Right lobe of liver (tissue), 6 donors: ENCODE results near the gene DENND4C. TPM values are rescaled to one million over a fixed set of nuclear protein-coding genes. Genes with fewer than 3 reads are reported as not detected.

Experiments used
- ATAC-seq, 4 donors: fragments of 200-7000 bp; cut with Tn5 transposase; one replicate each; pipeline ENCODE4 v1.9.1; 2020; ENCODE audit warnings: mild to moderate bottlenecking in 4 of 4, moderate library complexity in 4 of 4
- DNase-seq, 3 donors: peaks; one replicate each; pipeline ENCODE4 v3.0.0-alpha.2; 2020
- H3K27ac ChIP-seq, 3 donors: fragments of 200-600 bp; one replicate each; pipeline ENCODE4 v1.8.0; 2022
- H3K27me3 ChIP-seq, 2 donors: fragments of 200-600 bp; one replicate each; pipeline ENCODE4 v1.8.0; 2022
- H3K36me3 ChIP-seq, 4 donors: fragments of 200-600 bp; sonication (generic) in 1 of 4; one replicate each; pipeline versions ENCODE4 v1.5.1 to v1.8.0; 2017 to 2022; ENCODE audit warnings: control low read depth in 1 of 4
- H3K4me1 ChIP-seq, 4 donors: fragments of 200-600 bp; sonication (generic) in 1 of 4; one replicate each; pipeline versions ENCODE4 v1.5.1 to v1.8.0; 2017 to 2022; ENCODE audit warnings: control low read depth in 1 of 4
- H3K4me3 ChIP-seq, 3 donors: fragments of 200-600 bp; one replicate each; pipeline ENCODE4 v1.8.0; 2022
- H3K9me3 ChIP-seq, 4 donors: fragments of 200-600 bp; sonication (generic) in 1 of 4; one replicate each; pipeline versions ENCODE4 v1.5.1 to v1.8.0; 2017 to 2022; ENCODE audit warnings: control low read depth in 1 of 4
- CTCF ChIP-seq, 4 donors: fragments of 200-600 bp in 3 of 4; fragments of 450-650 bp in 1 of 4; IDR thresholded peaks; one replicate each; pipeline versions ENCODE4 v1.5.1 to v1.8.0; 2016 to 2022; ENCODE audit warnings: antibody characterized with exemption in 4 of 4, mild to moderate bottlenecking in 2 of 4
- POLR2A ChIP-seq: fragments of 450-650 bp; IDR thresholded peaks from one replicate; pipeline ENCODE4 v1.6.1; 2017; ENCODE audit warnings: antibody characterized with exemption, mild to moderate bottlenecking
- WGBS: methylation state at CpG from one replicate; pipeline ENCODE4 v1.1.6; 2018; ENCODE audit warnings: low coverage, low lambda C conversion rate; ENCODE audit not compliant: insufficient coverage; ENCODE audit errors: missing lambda C conversion rate; 5-methylcytosine and 5-hydroxymethylcytosine counted together
- intact Hi-C, 2 donors: fragments of 100-400 bp; cut with DNase I; formaldehyde crosslinking; loops; one replicate each; pipeline versions ENCODE4 v1.11.2 to v1.14.1; 2022
- total RNA-seq, 6 experiments: library from RNA; depleted of rRNA in 2 of 6; stranded (reverse); fragments of >200 nt in 2 of 6; fragmentation: NEBNext Ultra II Directional in 3 of 6; extraction: Animal tissue kit (Norgen Biotek cat#: 25700) in 3 of 6; gene quantifications; one replicate each; pipeline versions ENCODE4 v1.1.0 to v1.2.4, GENCODE V29; 2016 to 2023
- donor health status: DM: no; HTN: yes; CAD: no.
- donor health status: DM: no; HTN: no; CAD: no.
- donor health status: DM: no; HTN: no; CAD: no.
- donor health status: DM: no; HTN: yes; CAD: no.
- donor health status: DM: no; HTN: yes; CAD: no.

The DENND4C gene
- total RNA-seq, 6 experiments from 2014 or later = 18.3 to 35.1 (median 21.9) TPM

- Histone ChIP-seq H3K27ac (no peak overlapping the region), H3K4me3 (no peak overlapping the region), H3K27me3 (no peaks in the 10 kb centered on the region), H3K36me3 (no peaks in the 10 kb centered on the region), H3K4me1 (no peaks in the 10 kb centered on the region), H3K9me3 (no peaks in the 10 kb centered on the region)
- no peak for ATAC-seq
- intact Hi-C loops = no loop called here
- no peak for DNase-seq
- no peak for TF ChIP-seq POLR2A
- no peak for TF ChIP-seq CTCF (IDR thresholded peaks at IDR 0.05)
- WGBS = 100% methylated on average over 1 of the region's 2 CpGs
These were observed 185.7 kb downstream of the DENND4C start for GRCh38 chr9:19416143-19416542.

- WGBS = no CpG with 5 or more reads among the region's 1 CpG
- Histone ChIP-seq H3K4me3 (no peak overlapping the region), H3K36me3 (no peaks in the 10 kb centered on the region), H3K27ac (no peak overlapping the region), H3K27me3 (no peaks in the 10 kb centered on the region), H3K4me1 (no peaks in the 10 kb centered on the region), H3K9me3 (no peaks in the 10 kb centered on the region)
- intact Hi-C loops = no loop called here
- DNase-seq (no peak), ATAC-seq (no peak)
- TF ChIP-seq POLR2A = no peak
- TF ChIP-seq CTCF (IDR thresholded peaks at IDR 0.05) = no peak
These were observed 190.4 kb downstream of the DENND4C start for GRCh38 chr9:19420877-19421276.

Other genes with a start within 250 kb of the DENND4C start
- gene SAXO1, start 197.5 kb upstream of the DENND4C start, total RNA-seq = under 1 TPM in 1 of 6 experiments, not detected in 5; 0.15 TPM
- 10 to 100 TPM; 34.3 to 47.0 (median 38.9) TPM for gene RRAGA, start 181.3 kb upstream of the DENND4C start, total RNA-seq
- 1 to 10 TPM; 2.9 to 8.1 (median 4.3) TPM for gene HAUS6, start 127.8 kb upstream of the DENND4C start, total RNA-seq
- 1,000 to 10,000 TPM in 2 of 6 experiments, 100 to 1,000 TPM in 4; 151 to 2,070 (median 532) TPM for gene PLIN2, start 103.2 kb upstream of the DENND4C start, total RNA-seq
- 100 to 1,000 TPM; 509 to 682 (median 627) TPM for gene RPS6, start 149.5 kb downstream of the DENND4C start, total RNA-seq
- 1 to 10 TPM; 1.8 to 9.1 (median 3.7) TPM for gene ACER2, start 178.3 kb downstream of the DENND4C start, total RNA-seq